C4-2B (cell line): Measurements from ENCODE around the gene SH3BP2.

Experiments used
- H3K27ac ChIP-seq: fragments of 450-650 bp; 2 replicates; pipeline ENCODE4 v1.5.1; 2017
- CTCF ChIP-seq: fragments of 450-650 bp; conservative IDR thresholded peaks from 2 replicates; pipeline ENCODE4 v1.5.1; 2017; ENCODE audit warnings: mild to moderate bottlenecking
- ZFX ChIP-seq: fragments of 450-650 bp; IDR thresholded peaks from 2 replicates; pipeline ENCODE4 v1.6.1; 2017

The SH3BP2 gene

GRCh38 chr4:2857349-2857927, 64.6 kb downstream of the SH3BP2 start:
- H3K27ac ChIP-seq = no peak overlapping the region
- no peak for TF ChIP-seq ZFX
- TF ChIP-seq CTCF = no peak

- TF ChIP-seq ZFX (no peak), CTCF (no peak)
- H3K27ac ChIP-seq = no peak overlapping the region
Measured at GRCh38 chr4:2858451-2859217, 65.7 kb downstream of the SH3BP2 start.

- TF ChIP-seq ZFX = no peak
- TF ChIP-seq CTCF = no peak
- no peak overlapping the region for H3K27ac ChIP-seq
Measured at GRCh38 chr4:2859514-2859913, 66.6 kb downstream of the SH3BP2 start.

- H3K27ac ChIP-seq = no peak overlapping the region
- no peak for TF ChIP-seq CTCF
- no peak for TF ChIP-seq ZFX
Measured at GRCh38 chr4:2860391-2861348, 67.8 kb downstream of the SH3BP2 start.

GRCh38 chr4:2861631-2862436, 68.9 kb downstream of the SH3BP2 start:
- 0 out of 2 replicates have a peak overlapping the region, but pooled peaks have one; percentile 12 for H3K27ac ChIP-seq
- no peak for TF ChIP-seq ZFX
- no peak for TF ChIP-seq CTCF

- TF ChIP-seq ZFX (no peak), CTCF (no peak)
- H3K27ac ChIP-seq = no peak overlapping the region
Measured at GRCh38 chr4:2862528-2862927, 69.6 kb downstream of the SH3BP2 start.
